Fibroblast of lung (primary cell): ENCODE data around the gene OGDH. TPM values are rescaled to one million over a fixed set of nuclear protein-coding genes. Genes with fewer than 3 reads are reported as not detected.

Experiments
- DNase-seq, 2 donors: peaks; one replicate each; pipeline versions ENCODE4 v3.0.0 to v3.0.0-alpha.2; 2010; ENCODE audit warnings: low read depth in 2 of 2
- H2AFZ ChIP-seq: 2 replicates; pipeline ENCODE4 v1.5.1; 2012; ENCODE audit warnings: low read length, control low read depth, inconsistent platforms
- H3K27ac ChIP-seq: 2 replicates; pipeline ENCODE4 v1.5.1; 2011; ENCODE audit warnings: low read length, control low read depth; ENCODE audit not compliant: insufficient read depth
- H3K27me3 ChIP-seq: 2 replicates; pipeline ENCODE4 v1.5.1; 2011; ENCODE audit warnings: mild to moderate bottlenecking, low read length; ENCODE audit not compliant: control insufficient read depth, insufficient read depth
- H3K36me3 ChIP-seq: 2 replicates; pipeline ENCODE4 v1.5.1; 2011; ENCODE audit warnings: low read length; ENCODE audit not compliant: control insufficient read depth, insufficient read depth
- H3K4me1 ChIP-seq: 2 replicates; pipeline ENCODE4 v1.5.1; 2011; ENCODE audit warnings: low read length; ENCODE audit not compliant: control insufficient read depth, insufficient read depth; ENCODE audit errors: extremely low read depth
- H3K4me2 ChIP-seq: 2 replicates; pipeline ENCODE4 v1.5.1; 2011; ENCODE audit warnings: low read length, control low read depth; ENCODE audit not compliant: insufficient read depth; ENCODE audit errors: extremely low read depth
- H3K4me3 ChIP-seq, 4 experiments: fragments of 200-600 bp in 1 of 4; sonication (generic) in 1 of 4; replicated peaks in 1 of 4; 2 replicates each; pipeline ENCODE4 v1.5.1; 2011 to 2016; ENCODE audit warnings: low read length in 4 of 4, low read depth in 3 of 4, mild to moderate bottlenecking in 3 of 4, control low read depth in 2 of 4, inconsistent platforms in 1 of 4, mixed read lengths in 1 of 4; ENCODE audit not compliant: insufficient read depth in 1 of 4; ENCODE audit errors: control extremely low read depth in 1 of 4
- H3K79me2 ChIP-seq: 2 replicates; pipeline ENCODE4 v1.5.1; 2012; ENCODE audit warnings: mild to moderate bottlenecking, low read length, inconsistent platforms; ENCODE audit not compliant: control insufficient read depth, insufficient read depth
- H3K9ac ChIP-seq: 2 replicates; pipeline ENCODE4 v1.5.1; 2011; ENCODE audit warnings: mild to moderate bottlenecking, low read length, control low read depth; ENCODE audit not compliant: insufficient read depth
- H3K9me3 ChIP-seq: 2 replicates; pipeline ENCODE4 v1.5.1; 2012; ENCODE audit warnings: low read depth, low read length; ENCODE audit not compliant: control insufficient read depth, insufficient read depth
- H4K20me1 ChIP-seq: 2 replicates; pipeline ENCODE4 v1.5.1; 2011; ENCODE audit warnings: low read length; ENCODE audit not compliant: control insufficient read depth, insufficient read depth; ENCODE audit errors: extremely low read depth
- EZH2 ChIP-seq: IDR thresholded peaks from 2 replicates; pipeline ENCODE4 v1.5.1; 2012; ENCODE audit warnings: low read length, control low read depth, mild to moderate bottlenecking; ENCODE audit errors: missing control alignments
- polyA plus RNA-seq, 2 donors: library from polyadenylated mRNA; depleted of rRNA in 1 of 2; stranded (reverse) in 1 of 2; unstranded in 1 of 2; fragments of >200 nt; gene quantifications; 2 replicates each; pipeline ENCODE4 v1.2.1, GENCODE V29; 2011 to 2012; ENCODE audit warnings: missing spikeins in 1 of 2
- total RNA-seq: library from RNA; depleted of rRNA; stranded (reverse); fragments of >200 nt; gene quantifications from 2 replicates; pipeline ENCODE4 v1.2.1, GENCODE V29; 2014
- TF ChIP-seq, protein P1 (sequence below), 2 donors: IDR thresholded peaks in 1 of 2; conservative IDR thresholded peaks in 1 of 2; 1 replicate in 1 of 2; 2 replicates in 1 of 2; pipeline ENCODE4 v1.5.1; 2011 to 2012; ENCODE audit warnings: low read length in 2 of 2, control low read depth in 1 of 2, inconsistent platforms in 1 of 2, low read depth in 1 of 2, mild to moderate bottlenecking in 1 of 2

OGDH gene
- total and polyA plus RNA-seq, 2 donors (not counting 1 experiment from before 2014, with no cell fraction given), result 60.8 to 69.2 TPM

DNA sequence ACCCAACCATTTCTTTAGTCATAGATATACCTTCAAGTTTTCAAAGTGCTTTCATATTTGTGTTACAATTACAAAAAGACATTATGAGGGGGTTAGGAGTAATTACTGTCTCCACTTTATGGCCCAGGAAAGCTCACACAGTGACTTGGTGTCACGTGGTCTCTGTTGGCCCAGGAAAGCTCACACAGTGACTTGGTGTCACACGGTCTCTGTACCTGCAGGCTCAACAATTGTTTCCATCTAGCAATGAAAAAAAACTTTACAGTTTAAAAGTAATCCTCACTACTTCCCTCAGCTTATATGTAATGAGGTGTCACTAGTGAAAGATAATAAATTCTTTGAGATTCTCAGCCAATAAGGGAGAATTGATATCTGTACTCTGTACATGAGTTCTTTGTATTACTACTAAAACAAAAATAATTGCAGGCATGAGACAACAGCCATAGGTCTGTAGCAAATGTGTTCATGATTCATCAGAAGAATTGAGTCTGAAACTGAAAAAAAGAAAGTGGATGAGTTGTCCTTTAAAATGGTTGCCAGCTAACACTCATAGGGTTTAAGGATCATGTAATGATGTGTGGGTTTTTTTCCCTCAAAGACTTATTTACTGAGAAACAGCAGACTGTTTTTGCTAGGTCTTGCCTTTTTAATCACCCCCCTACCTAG, 10.9 kb downstream of the OGDH start:
- Histone ChIP-seq H3K4me3 (no peak overlapping the region), H3K27ac (peak overlapping the region; percentile 17), H3K4me2 (peak overlapping the region; percentile 51), H2AFZ (no peak overlapping the region), H3K27me3 (no peaks in the 10 kb centered on the region), H3K36me3 (peaks cover 4% of the 10 kb centered on the region), H3K9me3 (no peaks in the 10 kb centered on the region), H4K20me1 (no peaks in the 10 kb centered on the region), H3K4me1 (peaks cover 15% of the 10 kb centered on the region), H3K79me2 (peaks cover 77% of the 10 kb centered on the region), H3K9ac (no peak overlapping the region)
- TF ChIP-seq EZH2, result no peak
- TF ChIP-seq, protein P1, sequence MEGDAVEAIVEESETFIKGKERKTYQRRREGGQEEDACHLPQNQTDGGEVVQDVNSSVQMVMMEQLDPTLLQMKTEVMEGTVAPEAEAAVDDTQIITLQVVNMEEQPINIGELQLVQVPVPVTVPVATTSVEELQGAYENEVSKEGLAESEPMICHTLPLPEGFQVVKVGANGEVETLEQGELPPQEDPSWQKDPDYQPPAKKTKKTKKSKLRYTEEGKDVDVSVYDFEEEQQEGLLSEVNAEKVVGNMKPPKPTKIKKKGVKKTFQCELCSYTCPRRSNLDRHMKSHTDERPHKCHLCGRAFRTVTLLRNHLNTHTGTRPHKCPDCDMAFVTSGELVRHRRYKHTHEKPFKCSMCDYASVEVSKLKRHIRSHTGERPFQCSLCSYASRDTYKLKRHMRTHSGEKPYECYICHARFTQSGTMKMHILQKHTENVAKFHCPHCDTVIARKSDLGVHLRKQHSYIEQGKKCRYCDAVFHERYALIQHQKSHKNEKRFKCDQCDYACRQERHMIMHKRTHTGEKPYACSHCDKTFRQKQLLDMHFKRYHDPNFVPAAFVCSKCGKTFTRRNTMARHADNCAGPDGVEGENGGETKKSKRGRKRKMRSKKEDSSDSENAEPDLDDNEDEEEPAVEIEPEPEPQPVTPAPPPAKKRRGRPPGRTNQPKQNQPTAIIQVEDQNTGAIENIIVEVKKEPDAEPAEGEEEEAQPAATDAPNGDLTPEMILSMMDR (conservative IDR thresholded peaks at IDR 0.05 in 1 of 2, IDR thresholded peaks at IDR 0.05 in 1 of 2; ENCODE audit: low read depth in 1 of 2, low read length in 2 of 2), result no peak
- DNase-seq, result peak; percentile 55 to 76

DNA sequence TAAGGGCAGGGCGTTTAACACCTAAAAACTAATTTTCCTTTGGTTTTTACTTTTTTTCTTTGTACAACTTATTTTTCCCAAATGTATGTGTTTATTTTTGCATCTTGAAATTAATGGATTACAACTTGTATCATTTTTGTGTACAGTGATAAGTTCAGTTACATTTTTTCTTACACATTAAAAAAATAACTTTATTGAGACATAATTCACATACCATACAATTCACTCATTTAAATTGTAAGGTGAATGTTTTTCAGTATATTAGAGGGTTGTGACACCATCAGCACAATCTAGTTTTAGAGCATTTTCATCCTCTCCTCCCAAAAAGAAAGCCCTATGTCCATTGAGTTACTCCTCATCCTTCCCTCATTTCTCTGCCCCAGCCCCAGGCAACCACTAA, 11.6 kb downstream of the OGDH start:
- no peaks in the 10 kb centered on the region for H3K9me3 ChIP-seq
- H3K27ac ChIP-seq, result peak overlapping the region; percentile 1

DNA sequence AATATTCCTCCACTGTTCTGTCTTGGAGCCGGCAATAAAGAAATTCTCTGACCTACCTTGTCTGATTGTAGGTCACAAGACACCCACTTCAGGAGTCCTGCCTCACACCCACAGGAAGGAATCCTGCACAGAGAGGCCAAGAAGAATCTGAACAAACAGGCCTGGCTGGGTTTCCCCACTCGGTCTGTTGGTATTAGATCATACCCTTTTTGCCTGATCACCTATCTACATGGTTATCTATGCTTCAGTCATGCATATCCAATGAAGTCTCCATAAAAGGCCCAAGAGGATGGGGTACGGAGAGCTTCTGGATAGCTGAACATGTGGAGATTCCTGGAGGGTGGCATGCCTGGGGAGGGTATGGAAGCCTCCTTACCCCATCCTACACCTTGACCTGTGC, 12.3 kb downstream of the OGDH start:
- peaks cover 15% of the 10 kb centered on the region for H3K4me1 ChIP-seq
- H3K36me3 ChIP-seq, result peaks cover 4% of the 10 kb centered on the region
- no peak overlapping the region for H3K27ac ChIP-seq
- DNase-seq, result peak in 1 of 2 donors; percentile 18
- H2AFZ ChIP-seq, result no peak overlapping the region
- TF ChIP-seq, protein P1 (conservative IDR thresholded peaks at IDR 0.05 in 1 of 2, IDR thresholded peaks at IDR 0.05 in 1 of 2; ENCODE audit: low read depth in 1 of 2, low read length in 2 of 2), result no peak
- no peak overlapping the region for H3K4me3 ChIP-seq
- no peaks in the 10 kb centered on the region for H3K9me3 ChIP-seq
- peaks cover 73% of the 10 kb centered on the region for H3K79me2 ChIP-seq
- H3K4me2 ChIP-seq, result no peak overlapping the region
- H4K20me1 ChIP-seq, result no peaks in the 10 kb centered on the region
- no peaks in the 10 kb centered on the region for H3K27me3 ChIP-seq
- no peak overlapping the region for H3K9ac ChIP-seq

More for the DNA sequence above, 11.6 kb downstream of the OGDH start:
- no peak for TF ChIP-seq EZH2
- TF ChIP-seq, protein P1 (conservative IDR thresholded peaks at IDR 0.05 in 1 of 2, IDR thresholded peaks at IDR 0.05 in 1 of 2; ENCODE audit: low read depth in 1 of 2, low read length in 2 of 2), result no peak
- no peak for DNase-seq
- peaks cover 15% of the 10 kb centered on the region for H3K4me1 ChIP-seq
- H3K27me3 ChIP-seq, result no peaks in the 10 kb centered on the region
- peaks cover 76% of the 10 kb centered on the region for H3K79me2 ChIP-seq
- no peak overlapping the region for H2AFZ ChIP-seq
- H3K4me2 ChIP-seq, result no peak overlapping the region
- H4K20me1 ChIP-seq, result no peaks in the 10 kb centered on the region
- H3K4me3 ChIP-seq, result no peak overlapping the region
- H3K9ac ChIP-seq, result no peak overlapping the region
- peaks cover 4% of the 10 kb centered on the region for H3K36me3 ChIP-seq
